Posterior vena cava (tissue), 2 donors: ENCODE data around the gene SOX8. TPM values are rescaled to one million over a fixed set of nuclear protein-coding genes. Genes with fewer than 3 reads are reported as not detected.

ENCODE experiments used
- DNase-seq: peaks from one replicate; pipeline ENCODE4 v3.0.0-alpha.2; 2020; ENCODE audit warnings: low spot score
- intact Hi-C, 2 donors: fragments of 100-400 bp; cut with DNase I; formaldehyde crosslinking; loops; one replicate each; pipeline versions ENCODE4 v1.14.1 to v1.14.2; 2022 to 2023
- total RNA-seq, 2 donors: library from RNA; stranded (reverse); fragmentation: NEBNext Ultra II Directional; extraction: Animal tissue kit (Norgen Biotek cat#: 25700); gene quantifications; one replicate each; pipeline ENCODE4 v1.2.1, GENCODE V29; 2021
- donor health status: DM: yes; HTN: yes; CAD: no.
- donor health status: DM: yes; HTN: yes; CAD: no.

The SOX8 gene
- total RNA-seq, 2 donors from 2014 or later = 0.71 to 0.79 TPM

GRCh38 chr16:1029259-1029545 is 47.6 kb downstream of the SOX8 start:
- DNase-seq = no peak
- intact Hi-C loops = no loop called here

GRCh38 chr16:1030473-1030901 is 48.9 kb downstream of the SOX8 start:
- DNase-seq = no peak
- intact Hi-C loops = no loop called here

GRCh38 chr16:1031666-1032065 is 50.1 kb downstream of the SOX8 start:
- intact Hi-C loops = no loop called here
- no peak for DNase-seq

GRCh38 chr16:1032607-1033006 is 51.0 kb downstream of the SOX8 start:
- no peak for DNase-seq
- intact Hi-C loops = no loop called here

- intact Hi-C loops = no loop called here
- DNase-seq = no peak
These were observed 51.6 kb downstream of the SOX8 start for GRCh38 chr16:1033128-1033679.

GRCh38 chr16:1034230-1035065 is 52.9 kb downstream of the SOX8 start:
- intact Hi-C loops = no loop called here
- no peak for DNase-seq

GRCh38 chr16:1035066-1035415 is 53.5 kb downstream of the SOX8 start:
- intact Hi-C loops = no loop called here
- DNase-seq = no peak

- intact Hi-C loops = no loop called here
- no peak for DNase-seq
These were observed 54.6 kb downstream of the SOX8 start for GRCh38 chr16:1036166-1036565.

Other genes with a start within 250 kb of the SOX8 start
- 10 to 100 TPM; 18.2 to 18.6 TPM for gene CIAO3, start 240.8 kb upstream of the SOX8 start, total RNA-seq
- gene MSLN, start 221.0 kb upstream of the SOX8 start, total RNA-seq = under 1 TPM; 0.29 to 0.37 TPM
- 10 to 100 TPM in 1 of 2 donors, 1 to 10 TPM in 1; 8.8 to 11.4 TPM for gene RPUSD1, start 193.4 kb upstream of the SOX8 start, total RNA-seq
- 1 to 10 TPM; 7.7 TPM for gene CHTF18, start 193.2 kb upstream of the SOX8 start, total RNA-seq
- gene GNG13, start 181.0 kb upstream of the SOX8 start, total RNA-seq = not detected
- 10 to 100 TPM; 16.4 to 21.8 TPM for gene LMF1, start 10.8 kb upstream of the SOX8 start, total RNA-seq
- not detected for gene SSTR5, start 91.0 kb downstream of the SOX8 start, total RNA-seq
- not detected for gene C1QTNF8, start 114.5 kb downstream of the SOX8 start, total RNA-seq
- 10 to 100 TPM; 67.3 to 79.2 TPM for gene CACNA1H, start 171.3 kb downstream of the SOX8 start, total RNA-seq
- 1 to 10 TPM in 1 of 2 donors, under 1 TPM in 1; 0.52 to 1.3 TPM for gene TPSG1, start 243.5 kb downstream of the SOX8 start, total RNA-seq
- gene TPSB2, start 248.4 kb downstream of the SOX8 start, total RNA-seq = 10 to 100 TPM; 24.3 to 58.7 TPM